ENCODE measurements around the gene SYCN.
A peak's percentile ranks its signal among the peaks of the same experiment; 100 is the strongest.
"Not testable (repeated sequence)": the region's sequence is repeated elsewhere in the genome, so short reads cannot be mapped to it uniquely, and the experiment has no call there.

SYCN gene

DNA sequence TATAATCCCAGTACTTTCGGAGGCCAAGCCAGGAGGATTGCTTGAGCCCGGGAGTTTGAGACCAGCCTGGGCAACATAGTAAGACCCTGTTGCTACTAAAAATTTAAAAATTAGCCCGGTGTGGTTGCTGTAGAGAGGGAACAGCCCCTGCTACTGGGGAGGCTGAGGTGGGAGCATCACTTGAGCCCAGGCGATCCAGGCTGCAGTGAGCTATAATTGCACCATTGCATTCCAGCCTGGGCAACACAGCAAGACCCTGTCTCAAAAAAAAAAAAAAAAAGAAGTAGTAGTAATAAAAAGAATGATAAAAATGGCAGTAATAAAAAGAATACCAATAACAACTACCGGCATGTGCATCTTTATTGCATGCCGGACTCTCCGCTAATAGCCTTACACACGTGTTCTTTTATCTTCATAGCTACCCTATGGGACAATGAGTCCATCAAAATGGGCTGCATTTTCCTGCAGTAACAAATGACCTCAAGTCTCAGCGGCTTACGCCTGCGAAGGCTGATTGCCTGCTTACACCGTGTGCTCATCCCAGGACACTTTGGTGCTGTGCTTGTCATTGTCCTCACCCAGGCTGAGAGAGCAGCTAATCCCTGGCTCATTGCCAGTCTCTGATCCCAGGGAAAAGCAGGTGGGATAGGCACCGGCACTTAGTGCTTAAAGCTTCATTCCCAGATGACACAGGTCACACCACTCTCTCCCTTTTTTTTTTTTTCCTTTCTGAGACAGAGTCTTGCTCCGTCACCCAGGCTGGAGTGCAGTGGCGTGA is 14.4 kb upstream of the SYCN start:
- no peak overlapping the region for H3K4me3 ChIP-seq (ENCODE audit: low read depth, low read length)
- TF ChIP-seq, protein P1, sequence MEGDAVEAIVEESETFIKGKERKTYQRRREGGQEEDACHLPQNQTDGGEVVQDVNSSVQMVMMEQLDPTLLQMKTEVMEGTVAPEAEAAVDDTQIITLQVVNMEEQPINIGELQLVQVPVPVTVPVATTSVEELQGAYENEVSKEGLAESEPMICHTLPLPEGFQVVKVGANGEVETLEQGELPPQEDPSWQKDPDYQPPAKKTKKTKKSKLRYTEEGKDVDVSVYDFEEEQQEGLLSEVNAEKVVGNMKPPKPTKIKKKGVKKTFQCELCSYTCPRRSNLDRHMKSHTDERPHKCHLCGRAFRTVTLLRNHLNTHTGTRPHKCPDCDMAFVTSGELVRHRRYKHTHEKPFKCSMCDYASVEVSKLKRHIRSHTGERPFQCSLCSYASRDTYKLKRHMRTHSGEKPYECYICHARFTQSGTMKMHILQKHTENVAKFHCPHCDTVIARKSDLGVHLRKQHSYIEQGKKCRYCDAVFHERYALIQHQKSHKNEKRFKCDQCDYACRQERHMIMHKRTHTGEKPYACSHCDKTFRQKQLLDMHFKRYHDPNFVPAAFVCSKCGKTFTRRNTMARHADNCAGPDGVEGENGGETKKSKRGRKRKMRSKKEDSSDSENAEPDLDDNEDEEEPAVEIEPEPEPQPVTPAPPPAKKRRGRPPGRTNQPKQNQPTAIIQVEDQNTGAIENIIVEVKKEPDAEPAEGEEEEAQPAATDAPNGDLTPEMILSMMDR (IDR thresholded peaks at IDR 0.05; ENCODE audit: control insufficient read depth, extremely low read depth, insufficient read depth), result no peak
- no peak for DNase-seq (ENCODE audit: low read depth)

DNA sequence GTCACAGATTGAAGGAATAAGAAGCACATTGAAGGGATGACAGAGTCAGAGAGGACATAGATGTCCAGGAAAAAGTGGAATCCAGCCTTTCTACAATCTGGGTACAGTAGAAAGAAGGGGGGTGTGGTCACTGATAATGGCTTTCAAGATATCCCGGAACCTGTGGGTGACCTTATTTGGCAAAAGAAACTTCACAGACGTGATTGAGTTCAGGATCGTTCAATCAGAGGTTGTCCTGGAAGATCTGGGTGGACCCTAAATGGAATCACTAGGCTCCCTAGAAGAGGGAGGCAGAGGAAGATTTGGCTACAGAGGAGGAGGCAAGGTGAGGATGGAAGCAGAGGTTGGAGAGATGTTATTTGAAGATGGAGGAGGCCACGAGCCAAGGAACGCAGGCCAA is 13.0 kb upstream of the SYCN start:
- TF ChIP-seq, protein P1 (IDR thresholded peaks at IDR 0.05; ENCODE audit: control insufficient read depth, extremely low read depth, insufficient read depth), result no peak
- DNase-seq (ENCODE audit: low read depth), result no peak

DNA sequence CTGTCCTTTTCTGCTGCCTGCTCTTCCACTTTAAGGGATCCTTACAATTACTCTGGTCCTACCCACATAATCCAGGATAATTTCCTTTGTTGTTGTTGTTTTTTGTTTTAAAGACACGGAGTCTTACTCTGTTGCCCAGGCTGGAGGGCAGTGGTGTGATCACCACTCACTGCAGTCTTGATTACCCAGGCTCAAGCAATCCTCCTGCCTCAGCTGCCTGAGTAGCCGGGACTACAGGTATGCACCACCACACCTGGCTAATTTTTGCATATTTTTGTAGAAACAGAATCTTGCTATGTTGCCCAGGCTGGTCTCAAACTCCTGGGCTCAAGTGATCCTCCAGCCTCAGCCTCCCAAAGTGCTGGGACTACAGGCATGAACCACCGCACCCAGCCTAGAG is 11.3 kb upstream of the SYCN start:
- H3K4me3 ChIP-seq (ENCODE audit: low read depth, low read length); DNase-seq (ENCODE audit: low read depth): not testable (repeated sequence)

More for the DNA sequence above, 13.0 kb upstream of the SYCN start:
- H3K4me3 ChIP-seq (ENCODE audit: low read depth, low read length), result no peak overlapping the region

DNA sequence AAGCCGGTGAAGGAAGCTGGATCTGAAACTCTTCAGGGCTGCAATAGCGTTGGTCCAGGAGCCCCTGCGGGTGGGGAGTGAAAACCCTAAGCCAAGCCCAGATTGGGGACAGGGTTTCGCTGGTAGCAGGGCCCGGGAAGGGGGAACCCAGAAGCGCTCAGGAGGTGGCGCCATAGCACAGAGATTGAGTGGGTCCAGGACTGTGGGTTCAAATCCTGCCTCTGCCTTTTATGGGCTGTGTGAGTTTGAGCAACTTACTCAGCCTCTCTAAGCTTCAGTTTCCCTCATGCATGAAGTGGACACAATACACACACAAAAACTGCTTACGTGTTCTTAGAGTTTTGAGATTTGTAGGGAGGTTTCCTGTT is 8.3 kb upstream of the SYCN start:
- no peak overlapping the region for H3K4me3 ChIP-seq (ENCODE audit: low read depth, low read length)
- TF ChIP-seq, protein P1 (IDR thresholded peaks at IDR 0.05; ENCODE audit: control insufficient read depth, extremely low read depth, insufficient read depth), result 0 out of 2 replicates have a peak, but pooled peaks have one; percentile 18
- DNase-seq (ENCODE audit: low read depth), result no peak

DNA sequence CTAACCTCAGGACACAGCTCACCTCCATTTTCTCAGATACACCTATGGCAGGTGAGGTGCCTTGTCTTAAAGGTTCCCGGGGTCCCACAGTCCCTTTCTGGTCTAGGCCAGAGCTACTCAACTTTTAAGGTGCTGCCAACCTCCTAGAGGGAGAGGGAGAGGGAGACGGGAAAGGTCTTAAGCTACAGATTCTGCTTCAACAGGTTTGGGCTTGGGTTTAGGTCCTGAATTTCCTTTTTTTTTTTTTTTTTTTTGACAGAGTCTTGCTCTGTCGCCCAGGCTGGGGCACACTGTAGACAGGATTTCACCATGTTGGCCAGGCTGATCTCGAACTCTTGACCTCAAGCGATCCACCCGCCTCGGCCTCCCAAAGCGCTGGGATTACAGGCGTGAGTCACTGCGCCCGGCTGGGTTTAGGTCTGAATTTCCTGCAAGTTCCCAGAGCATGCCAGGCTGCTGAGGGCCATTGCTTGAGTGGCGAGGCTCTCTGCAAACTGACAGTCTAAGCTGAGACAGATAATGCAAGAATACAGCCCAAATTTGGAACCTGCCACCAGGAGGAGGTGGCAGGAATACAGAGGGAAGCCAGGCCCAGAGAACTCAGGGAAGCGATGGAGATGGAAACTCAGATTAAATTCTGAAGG is 7.8 kb upstream of the SYCN start:
- H3K4me3 ChIP-seq (ENCODE audit: low read depth, low read length), result no peak overlapping the region
- TF ChIP-seq, protein P1 (IDR thresholded peaks at IDR 0.05; ENCODE audit: control insufficient read depth, extremely low read depth, insufficient read depth), result no peak
- no peak for DNase-seq (ENCODE audit: low read depth)

DNA sequence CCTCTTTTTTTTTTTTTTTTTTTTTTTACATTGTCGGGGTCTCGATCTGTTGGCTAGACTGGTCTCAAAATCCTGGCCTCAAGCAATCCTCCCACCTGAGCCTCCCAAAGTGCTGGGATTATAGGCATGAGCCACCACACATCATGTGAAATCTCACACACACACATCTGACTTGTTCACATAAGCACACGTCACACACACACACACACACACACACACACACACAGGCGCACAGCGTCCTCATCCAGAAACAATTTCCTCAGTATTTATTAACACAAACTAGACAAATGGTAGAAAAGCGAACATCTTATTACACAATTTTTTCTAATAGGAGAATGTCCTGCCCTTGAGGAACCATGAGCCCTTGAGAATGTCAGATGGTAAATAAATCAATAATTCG is 5.1 kb upstream of the SYCN start:
- TF ChIP-seq, protein P1 (IDR thresholded peaks at IDR 0.05; ENCODE audit: control insufficient read depth, extremely low read depth, insufficient read depth), result no peak
- H3K4me3 ChIP-seq (ENCODE audit: low read depth, low read length), result no peak overlapping the region
- no peak for DNase-seq (ENCODE audit: low read depth)

DNA sequence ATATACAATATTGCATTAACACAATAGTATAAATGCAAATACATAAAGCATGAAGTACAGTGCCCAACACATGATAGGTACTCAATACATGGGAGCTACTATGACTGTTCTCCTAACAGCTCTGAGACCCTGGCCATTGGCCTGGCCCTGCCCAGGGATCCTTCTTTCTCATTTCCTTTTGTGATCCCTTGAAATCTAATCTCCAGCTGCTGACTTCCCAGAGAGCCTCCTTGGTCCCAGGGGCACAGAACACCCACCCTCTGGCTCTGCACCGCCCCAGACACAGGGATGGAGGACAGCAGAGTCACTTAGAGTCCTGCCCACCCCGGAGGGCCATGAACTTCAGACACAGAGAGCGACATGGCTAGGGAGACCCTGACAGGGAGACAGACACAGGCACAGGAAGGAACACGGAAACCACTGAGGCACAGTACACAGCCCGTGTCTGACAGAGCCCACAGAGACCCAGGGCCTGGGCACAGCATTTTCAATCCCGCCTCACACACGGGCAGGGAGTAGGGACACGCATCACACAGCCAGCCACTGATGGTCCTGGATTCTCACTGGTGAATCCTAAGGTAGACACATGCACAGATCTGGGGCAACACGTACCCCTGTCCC is 4.2 kb upstream of the SYCN start:
- TF ChIP-seq, protein P1 (IDR thresholded peaks at IDR 0.05; ENCODE audit: control insufficient read depth, extremely low read depth, insufficient read depth), result no peak
- no peak overlapping the region for H3K4me3 ChIP-seq (ENCODE audit: low read depth, low read length)
- no peak for DNase-seq (ENCODE audit: low read depth)
